Activated T-cell treated with anti-CD3 and anti-CD28 coated beads for 4 hours (primary cell): ENCODE data around the gene TBL2.
"Not testable (repeated sequence)": the region's sequence is repeated elsewhere in the genome, so short reads cannot be mapped to it uniquely, and the experiment has no call there.

Experiments used
- DNase-seq: peaks from one replicate; pipeline ENCODE4 v3.0.0-alpha.2; 2020

TBL2 gene

GRCh38 chr7:73567846-73568685, 10.3 kb downstream of the TBL2 start:
- DNase-seq = no peak

GRCh38 chr7:73567140-73567539, 11.2 kb downstream of the TBL2 start:
- DNase-seq = no peak

GRCh38 chr7:73566431-73566830, 11.9 kb downstream of the TBL2 start:
- not testable (repeated sequence) for DNase-seq

GRCh38 chr7:73565675-73566340, 12.6 kb downstream of the TBL2 start:
- no peak for DNase-seq

GRCh38 chr7:73560109-73560835, 18.1 kb downstream of the TBL2 start:
- no peak for DNase-seq

GRCh38 chr7:73557397-73558257, 20.8 kb downstream of the TBL2 start, which contains the start of gene BCL7B:
Gene BCL7B, minus strand, starts transcription at chr7:73557690. Its CDS starts 112 bp downstream, at chr7:73557578.
- peak; percentile 59 for DNase-seq

GRCh38 chr7:73557108-73557396, 21.3 kb downstream of the TBL2 start:
- DNase-seq = peak; percentile 77

GRCh38 chr7:73556208-73557107, 21.9 kb downstream of the TBL2 start:
- DNase-seq = no peak

- no peak for DNase-seq
Measured at GRCh38 chr7:73555411-73555982, 22.9 kb downstream of the TBL2 start.

GRCh38 chr7:73550093-73550492, 28.3 kb downstream of the TBL2 start:
- not testable (repeated sequence) for DNase-seq

- DNase-seq = no peak
Measured at GRCh38 chr7:73549176-73549575, 29.2 kb downstream of the TBL2 start.

GRCh38 chr7:73547841-73548240, 30.5 kb downstream of the TBL2 start:
- no peak for DNase-seq

- DNase-seq = no peak
Measured at GRCh38 chr7:73544678-73545077, 33.7 kb downstream of the TBL2 start.

- DNase-seq = no peak
Measured at GRCh38 chr7:73541722-73542121, 36.7 kb downstream of the TBL2 start.

- DNase-seq = no peak
Measured at GRCh38 chr7:73539709-73540108, 38.7 kb downstream of the TBL2 start.

GRCh38 chr7:73538510-73538909, 39.9 kb downstream of the TBL2 start:
- not testable (repeated sequence) for DNase-seq

GRCh38 chr7:73537051-73537450, 41.3 kb downstream of the TBL2 start:
- DNase-seq = no peak

GRCh38 chr7:73536479-73536878, 41.9 kb downstream of the TBL2 start:
- DNase-seq = no peak

GRCh38 chr7:73535918-73536317, 42.5 kb downstream of the TBL2 start:
- not testable (repeated sequence) for DNase-seq

- no peak for DNase-seq
Measured at GRCh38 chr7:73533742-73534141, 44.6 kb downstream of the TBL2 start.

- DNase-seq = no peak
Measured at GRCh38 chr7:73532224-73532623, 46.2 kb downstream of the TBL2 start.
